H9 (cell line): ENCODE data around the gene ATRNL1. TPM values are rescaled to one million over a fixed set of nuclear protein-coding genes. Genes with fewer than 3 reads are reported as not detected.

Experiments
- DNase-seq: peaks from one replicate; pipeline ENCODE4 v3.0.0-alpha.2; 2017
- H2AFZ ChIP-seq: one replicate; pipeline ENCODE4 v1.6.1; 2013; ENCODE audit warnings: mild to moderate bottlenecking, low read length, control low read depth, moderate library complexity
- H2AK5ac ChIP-seq: 2 replicates; pipeline ENCODE4 v1.6.1; 2013; ENCODE audit warnings: low read length, control low read depth, mixed read lengths; ENCODE audit not compliant: insufficient read length
- H2BK120ac ChIP-seq: one replicate; pipeline ENCODE4 v1.6.1; 2013; ENCODE audit warnings: low read depth, mild to moderate bottlenecking, low read length, control low read depth, inconsistent platforms; ENCODE audit not compliant: poor library complexity, severe bottlenecking
- H2BK12ac ChIP-seq: 2 replicates; pipeline ENCODE4 v1.6.1; 2013; ENCODE audit warnings: low read length, control low read depth, mixed read lengths, low read depth; ENCODE audit not compliant: insufficient read length
- H2BK15ac ChIP-seq: 2 replicates; pipeline ENCODE4 v1.6.1; 2013; ENCODE audit warnings: low read depth, low read length, control low read depth
- H2BK20ac ChIP-seq: one replicate; pipeline ENCODE4 v1.6.1; 2013; ENCODE audit warnings: low read depth, mild to moderate bottlenecking, low read length, control low read depth, inconsistent platforms; ENCODE audit not compliant: poor library complexity, severe bottlenecking
- H2BK5ac ChIP-seq: 2 replicates; pipeline ENCODE4 v1.6.1; 2013; ENCODE audit warnings: low read length, control low read depth, mixed read lengths; ENCODE audit not compliant: insufficient read length
- H3K14ac ChIP-seq: 2 replicates; pipeline ENCODE4 v1.6.1; 2013; ENCODE audit warnings: low read length, control low read depth; ENCODE audit not compliant: insufficient read depth
- H3K18ac ChIP-seq: 2 replicates; pipeline ENCODE4 v1.6.1; 2013; ENCODE audit warnings: low read depth, mild to moderate bottlenecking, mixed read lengths, low read length, control low read depth; ENCODE audit not compliant: insufficient read length
- H3K23ac ChIP-seq: 2 replicates; pipeline ENCODE4 v1.6.1; 2013; ENCODE audit warnings: low read length, control low read depth, mixed read lengths, low read depth; ENCODE audit not compliant: insufficient read length
- H3K23me2 ChIP-seq: 2 replicates; pipeline ENCODE4 v1.6.1; 2013; ENCODE audit warnings: low read depth, mild to moderate bottlenecking, mixed read lengths, low read length, control low read depth; ENCODE audit not compliant: insufficient read length, poor library complexity, severe bottlenecking
- H3K27ac ChIP-seq: 2 replicates; pipeline ENCODE4 v1.5.1; 2013; ENCODE audit warnings: low read length, control low read depth, mixed read lengths, low read depth; ENCODE audit not compliant: insufficient read length
- H3K27me3 ChIP-seq: 2 replicates; pipeline ENCODE4 v1.6.1; 2013; ENCODE audit warnings: low read length, control low read depth, inconsistent platforms; ENCODE audit not compliant: insufficient read depth
- H3K4ac ChIP-seq: 2 replicates; pipeline ENCODE4 v1.6.1; 2013; ENCODE audit warnings: low read depth, mild to moderate bottlenecking, control low read depth, inconsistent platforms, low read length, moderate library complexity
- H3K4me1 ChIP-seq: 2 replicates; pipeline ENCODE4 v1.6.1; 2013; ENCODE audit warnings: low read length, control low read depth, inconsistent platforms; ENCODE audit not compliant: insufficient read depth
- H3K4me2 ChIP-seq: 2 replicates; pipeline ENCODE4 v1.6.1; 2013; ENCODE audit warnings: low read length, control low read depth, mixed read lengths; ENCODE audit not compliant: insufficient read length, insufficient read depth
- H3K56ac ChIP-seq: 2 replicates; pipeline ENCODE4 v1.6.1; 2013; ENCODE audit warnings: low read depth, mild to moderate bottlenecking, mixed read lengths, low read length, control low read depth; ENCODE audit not compliant: insufficient read length
- H3K79me1 ChIP-seq: 2 replicates; pipeline ENCODE4 v1.6.1; 2013; ENCODE audit warnings: low read depth, mild to moderate bottlenecking, moderate library complexity, low read length, control low read depth, inconsistent platforms; ENCODE audit not compliant: insufficient read depth, poor library complexity, severe bottlenecking
- H3K79me2 ChIP-seq: 2 replicates; pipeline ENCODE4 v1.6.1; 2013; ENCODE audit warnings: low read length, control low read depth, inconsistent platforms; ENCODE audit not compliant: insufficient read depth
- H3K9ac ChIP-seq: 2 replicates; pipeline ENCODE4 v1.6.1; 2013; ENCODE audit warnings: low read length, control low read depth, mixed read lengths; ENCODE audit not compliant: insufficient read length; ENCODE audit errors: extremely low read depth
- H3K9me3 ChIP-seq: one replicate; pipeline ENCODE4 v1.6.1; 2013; ENCODE audit warnings: low read depth, low read length, inconsistent platforms; ENCODE audit not compliant: control insufficient read depth
- H3T11ph ChIP-seq: one replicate; pipeline ENCODE4 v1.6.1; 2013; ENCODE audit warnings: mild to moderate bottlenecking, low read length, control low read depth, inconsistent platforms
- H4K20me1 ChIP-seq: one replicate; pipeline ENCODE4 v1.6.1; 2013; ENCODE audit not compliant: control insufficient read depth, insufficient read length, insufficient read depth
- H4K5ac ChIP-seq: 2 replicates; pipeline ENCODE4 v1.6.1; 2013; ENCODE audit warnings: low read depth, mild to moderate bottlenecking, mixed read lengths, low read length, control low read depth; ENCODE audit not compliant: insufficient read length
- H4K8ac ChIP-seq: replicated peaks from 2 replicates; pipeline ENCODE4 v1.6.1; 2013; ENCODE audit warnings: low read length, control low read depth, mixed read lengths, low read depth; ENCODE audit not compliant: insufficient read length
- H4K91ac ChIP-seq: 2 replicates; pipeline ENCODE4 v1.6.1; 2013; ENCODE audit warnings: low read depth, mild to moderate bottlenecking, moderate library complexity, mixed read lengths, low read length, control low read depth; ENCODE audit not compliant: insufficient read length
- H3K27ac Mint-ChIP-seq, 3 experiments: 2 replicates in 2 of 3; 3 replicates in 1 of 3; pipeline ENCODE4 v1.8.0; 2020 to 2021; ENCODE audit warnings: mixed read lengths in 3 of 3, mild to moderate bottlenecking in 1 of 3, moderate library complexity in 1 of 3
- H3K27me3 Mint-ChIP-seq: 2 replicates; pipeline ENCODE4 v1.8.0; 2021; ENCODE audit warnings: low read depth, mild to moderate bottlenecking, moderate library complexity, mixed read lengths
- H3K36me3 Mint-ChIP-seq, 3 experiments: 2 replicates in 2 of 3; 3 replicates in 1 of 3; pipeline ENCODE4 v1.8.0; 2020 to 2021; ENCODE audit warnings: low read depth in 3 of 3, mixed read lengths in 3 of 3; ENCODE audit not compliant: insufficient read depth in 1 of 3
- H3K4me1 Mint-ChIP-seq, 2 experiments: 2 replicates each; pipeline ENCODE4 v1.8.0; 2020; ENCODE audit warnings: mixed read lengths in 2 of 2
- H3K4me3 Mint-ChIP-seq, 2 experiments: 2 replicates in 1 of 2; 3 replicates in 1 of 2; pipeline ENCODE4 v1.8.0; 2020 to 2021; ENCODE audit warnings: mild to moderate bottlenecking in 2 of 2, mixed read lengths in 2 of 2, moderate library complexity in 1 of 2
- H3K9me3 Mint-ChIP-seq, 2 experiments: 2 replicates in 1 of 2; 3 replicates in 1 of 2; pipeline ENCODE4 v1.8.0; 2020; ENCODE audit warnings: mild to moderate bottlenecking in 2 of 2, mixed read lengths in 2 of 2, moderate library complexity in 1 of 2
- CTCF ChIP-seq: fragments of 200-600 bp; sonication (generic); conservative IDR thresholded peaks from 3 replicates; pipeline ENCODE4 v1.8.0; 2021; ENCODE audit warnings: antibody characterized with exemption, mild to moderate bottlenecking
- WGBS: extraction: QIAGEN DNeasy Blood & Tissue Kit; methylation state at CpG from one replicate; pipeline ENCODE4 v1.1.7; 2013; ENCODE audit warnings: missing lambda C conversion rate, low lambda C conversion rate, mixed read lengths; ENCODE audit not compliant: insufficient read length; ENCODE audit errors: extremely low coverage; 5-methylcytosine and 5-hydroxymethylcytosine counted together
- total RNA-seq: library from RNA; stranded (reverse); gene quantifications from 2 replicates; pipeline ENCODE4 v1.2.1, GENCODE V29; 2021

ATRNL1 gene
- total RNA-seq, 1 experiment from 2014 or later = 9.2 TPM

- H3K79me1 ChIP-seq = no peaks in the 10 kb centered on the region
- no peak overlapping the region for H2BK5ac ChIP-seq
- no peaks in the 10 kb centered on the region for H3K4me1 Mint-ChIP-seq
Measured at GRCh38 chr10:115849197-115849596, 756.0 kb downstream of the ATRNL1 start.

More at GRCh38 chr10:115849197-115849596, 756.0 kb downstream of the ATRNL1 start:
- H4K5ac ChIP-seq = no peak overlapping the region
- H3K4ac ChIP-seq = no peak overlapping the region
- H3K79me2 ChIP-seq = no peaks in the 10 kb centered on the region
- H3K23me2 ChIP-seq = no peaks in the 10 kb centered on the region
- no peak overlapping the region for H3K27ac ChIP-seq
- H3K9ac ChIP-seq = no peak overlapping the region
- no peak for DNase-seq
- H2BK12ac ChIP-seq = no peak overlapping the region
- H3K23ac ChIP-seq = no peak overlapping the region
- H4K8ac ChIP-seq = no peak overlapping the region
- no peak overlapping the region for H4K91ac ChIP-seq
- H2BK15ac ChIP-seq = no peak overlapping the region
- no peaks in the 10 kb centered on the region for H3K9me3 ChIP-seq
- no CpG with 5 or more reads among the region's 2 CpGs for WGBS
- no peak overlapping the region for H3K4me2 ChIP-seq
- H3K18ac ChIP-seq = no peak overlapping the region
- H2BK20ac ChIP-seq = no peak overlapping the region
- Mint-ChIP-seq H3K27ac (no peak overlapping the region), H3K27me3 (peaks cover 1% of the 10 kb centered on the region; the same call in 1 of the 2 replicates), H3K4me3 (no peak overlapping the region), H3K36me3 (no peaks in the 10 kb centered on the region), H3K9me3 (no peaks in the 10 kb centered on the region)
- no peak overlapping the region for H3K14ac ChIP-seq
- H3K27me3 ChIP-seq = no peaks in the 10 kb centered on the region
- no peaks in the 10 kb centered on the region for H4K20me1 ChIP-seq
- H3K56ac ChIP-seq = no peak overlapping the region
- no peak overlapping the region for H3T11ph ChIP-seq
- no peak for TF ChIP-seq CTCF
- 0 out of 2 replicates have a peak, but pooled peaks cover 2% of the 10 kb centered on the region for H3K4me1 ChIP-seq
- no peak overlapping the region for H2AK5ac ChIP-seq
- no peak overlapping the region for H2BK120ac ChIP-seq
- H2AFZ ChIP-seq = no peak overlapping the region
